H54 (cell line): Measurements from ENCODE around the gene VSTM2B.

ENCODE experiments used
- DNase-seq: peaks from one replicate; pipeline ENCODE4 v3.0.0; 2011; ENCODE audit warnings: low spot score, mixed read lengths; ENCODE audit not compliant: insufficient read length
- FAIRE-seq: peaks from 3 replicates; lab custom pipeline; 2011; peaks lifted over from hg19 to GRCh38; lab: Jason Lieb, UNC
- POLR2A ChIP-seq: IDR thresholded peaks from 2 replicates; pipeline ENCODE4 v1.6.1; 2011; ENCODE audit warnings: low read depth, mild to moderate bottlenecking, low read length

VSTM2B gene

DNA sequence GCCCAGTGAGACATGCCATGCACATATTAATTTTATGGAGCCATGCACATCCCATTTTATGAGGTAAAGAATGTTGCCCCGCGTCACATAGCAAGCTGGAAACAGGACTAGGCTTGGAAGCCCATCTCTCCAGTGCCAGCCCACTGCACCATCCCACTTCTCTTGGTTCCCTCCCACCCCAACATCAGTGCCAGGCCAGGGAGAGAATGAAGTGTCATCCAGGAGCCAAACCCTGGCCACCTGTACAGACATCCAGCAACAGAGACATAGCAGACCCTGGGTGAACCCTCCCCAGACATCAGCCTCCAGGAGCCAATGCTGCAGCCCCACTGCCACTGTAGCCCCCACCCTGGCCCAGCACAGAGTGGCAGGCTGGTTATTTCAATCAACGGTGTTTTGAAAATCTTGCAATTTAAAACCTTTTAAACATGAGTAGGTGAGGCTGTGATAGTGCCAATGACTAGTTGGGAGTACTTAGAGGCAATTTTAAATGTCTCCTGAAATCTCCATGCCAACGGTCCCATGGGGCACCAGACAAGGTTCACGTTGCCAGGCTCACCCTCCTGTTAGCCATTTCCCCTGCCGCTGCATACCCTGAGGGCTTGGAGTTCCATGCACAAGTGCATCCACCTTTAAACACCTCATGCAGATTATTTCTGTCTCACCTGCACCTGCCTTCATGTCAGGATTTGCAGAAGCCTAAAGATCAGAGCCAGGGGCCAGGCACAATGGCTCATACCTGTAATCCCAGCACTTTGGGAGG lies 34.7 kb downstream of the VSTM2B start:
- DNase-seq (no peak), FAIRE-seq (no peak)
- TF ChIP-seq POLR2A: no peak

DNA sequence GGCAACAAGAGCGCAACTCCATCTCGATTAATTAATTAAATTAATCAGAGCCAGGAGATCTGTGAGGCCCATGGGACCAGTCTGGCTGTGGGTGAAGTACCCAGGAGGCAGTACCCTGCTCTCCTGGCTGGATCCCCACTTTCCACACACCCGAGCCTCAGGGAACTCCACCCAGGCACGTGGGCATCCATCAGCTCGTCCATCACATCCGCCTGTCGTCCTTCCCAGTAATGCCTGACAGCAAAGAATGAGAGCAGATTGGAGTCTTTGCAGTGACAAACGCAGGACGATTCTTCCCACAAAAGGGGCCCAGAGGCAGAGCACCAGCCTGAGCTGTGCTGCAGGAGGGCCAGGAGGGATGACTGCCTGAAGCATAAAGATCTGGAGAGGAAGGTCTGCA lies 35.8 kb downstream of the VSTM2B start:
- TF ChIP-seq POLR2A: no peak
- FAIRE-seq: no peak
- no peak for DNase-seq

DNA sequence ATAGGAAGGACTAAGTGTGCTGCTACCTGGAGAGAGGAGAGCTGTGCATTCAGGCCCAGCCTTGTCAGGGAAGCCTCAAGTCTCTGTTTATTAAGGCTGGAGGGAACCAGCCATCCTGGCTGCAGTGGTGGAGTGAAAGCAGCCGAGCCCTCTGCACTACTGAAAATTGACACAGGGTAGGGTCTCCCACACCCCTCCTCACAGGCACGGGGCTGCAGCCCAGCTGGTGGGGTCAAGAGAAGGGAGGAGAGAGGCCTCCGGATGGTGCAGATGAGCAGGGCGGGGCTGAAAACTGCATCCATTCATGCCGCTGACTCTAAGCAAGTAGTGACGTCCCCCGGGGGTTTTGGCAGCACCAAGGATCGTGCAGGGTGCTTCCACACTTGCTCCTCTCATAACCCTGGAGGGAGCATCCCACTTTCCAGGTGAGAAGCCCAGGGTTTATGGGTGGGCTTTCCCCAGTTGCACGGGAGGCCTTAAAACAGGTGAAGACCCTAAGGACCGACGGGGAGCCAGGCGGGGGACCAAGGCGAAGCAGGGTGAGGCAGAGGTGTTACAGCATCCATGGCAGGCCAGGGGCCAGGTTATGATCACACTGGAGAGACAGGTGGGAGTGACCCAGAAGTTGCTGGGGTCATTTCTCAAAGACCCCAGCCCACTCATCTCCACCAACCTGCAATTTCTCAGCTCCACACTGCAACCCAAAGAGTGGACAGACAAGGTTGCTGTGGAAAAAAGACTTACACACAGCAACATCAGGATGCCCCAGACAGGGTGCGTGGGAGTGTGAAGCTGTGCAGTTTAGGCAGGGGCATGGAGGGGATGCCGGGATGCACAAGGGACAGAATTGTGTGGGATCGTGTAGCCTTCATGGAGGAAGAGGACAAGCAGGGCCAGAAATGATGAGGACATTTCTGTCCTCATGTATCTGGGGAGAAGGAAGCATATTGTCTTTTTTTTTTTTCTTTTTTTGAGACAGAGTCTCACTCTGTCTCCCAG lies 36.8 kb downstream of the VSTM2B start:
- DNase-seq (no peak), FAIRE-seq (no peak)
- no peak for TF ChIP-seq POLR2A

DNA sequence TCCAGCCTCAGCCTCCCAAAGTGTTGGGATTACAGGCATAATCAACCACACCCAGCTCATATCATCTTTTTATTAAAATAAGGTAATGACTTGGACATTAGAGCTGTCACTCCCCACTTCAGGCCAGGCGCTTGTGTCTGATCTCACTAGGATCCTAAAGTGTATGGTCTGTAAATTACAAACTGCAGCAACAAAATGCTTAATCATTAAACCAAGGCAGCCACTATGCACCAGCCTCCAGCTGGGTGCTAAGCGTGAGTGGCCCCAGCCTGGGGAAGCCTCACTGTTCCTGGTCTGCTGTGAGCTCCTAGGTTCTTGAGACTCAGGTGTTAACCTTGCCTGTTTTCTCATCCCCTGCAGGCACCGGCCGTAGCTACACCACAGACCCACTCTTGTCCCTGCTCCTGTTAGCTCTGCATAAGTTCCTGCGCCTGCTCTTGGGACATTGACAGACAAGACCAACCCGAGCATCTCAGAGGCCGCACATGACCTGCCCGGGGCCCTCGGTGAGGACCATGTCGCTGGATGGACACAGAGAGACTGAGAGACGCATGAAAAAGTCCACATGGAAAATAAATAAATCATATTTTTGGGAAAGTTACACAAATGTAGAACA lies 37.8 kb downstream of the VSTM2B start:
- no peak for TF ChIP-seq POLR2A
- FAIRE-seq: no peak
- DNase-seq: no peak

DNA sequence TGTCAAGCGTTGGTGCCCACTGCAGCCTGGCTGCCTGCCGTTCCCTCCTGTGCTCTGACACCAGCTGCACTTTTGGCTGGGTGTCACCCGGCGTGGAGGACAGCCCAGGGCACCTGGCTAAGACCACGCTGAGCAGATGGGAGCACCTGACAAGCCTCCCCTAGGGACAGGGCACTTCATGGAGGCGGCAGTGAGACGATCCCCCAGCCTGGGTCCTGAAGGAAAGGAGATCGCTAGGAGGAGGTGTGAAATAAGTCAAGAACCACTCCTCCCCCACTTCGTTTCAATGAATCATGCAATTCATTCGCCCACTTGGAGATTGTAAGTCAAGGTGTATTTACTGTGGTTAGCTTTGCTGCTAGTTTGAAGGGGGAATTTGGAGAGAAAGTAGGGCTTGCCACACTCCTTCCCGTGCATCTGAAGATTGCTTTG lies 38.8 kb downstream of the VSTM2B start:
- no peak for TF ChIP-seq POLR2A
- no peak for DNase-seq
- FAIRE-seq: no peak

DNA sequence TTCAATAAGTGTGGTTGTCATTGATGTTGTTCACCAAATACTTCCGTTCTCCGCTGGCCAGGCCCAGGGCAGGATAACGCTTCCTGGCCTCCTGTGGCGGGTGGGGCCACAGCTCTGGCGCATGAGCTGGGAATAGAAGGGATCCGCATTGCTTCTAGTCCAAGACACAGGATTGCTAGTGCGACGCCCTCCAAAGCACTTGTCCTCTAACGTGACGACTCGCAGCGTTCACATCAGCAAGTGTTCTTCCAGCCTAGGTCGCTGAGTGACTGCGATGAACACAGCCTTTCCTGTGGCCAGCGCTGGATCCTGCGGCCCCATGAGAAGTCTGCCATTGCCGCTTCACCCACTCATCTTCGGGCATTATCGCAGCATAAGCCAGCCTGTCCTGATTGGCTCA lies 39.4 kb downstream of the VSTM2B start:
- no peak for FAIRE-seq
- no peak for DNase-seq
- no peak for TF ChIP-seq POLR2A

DNA sequence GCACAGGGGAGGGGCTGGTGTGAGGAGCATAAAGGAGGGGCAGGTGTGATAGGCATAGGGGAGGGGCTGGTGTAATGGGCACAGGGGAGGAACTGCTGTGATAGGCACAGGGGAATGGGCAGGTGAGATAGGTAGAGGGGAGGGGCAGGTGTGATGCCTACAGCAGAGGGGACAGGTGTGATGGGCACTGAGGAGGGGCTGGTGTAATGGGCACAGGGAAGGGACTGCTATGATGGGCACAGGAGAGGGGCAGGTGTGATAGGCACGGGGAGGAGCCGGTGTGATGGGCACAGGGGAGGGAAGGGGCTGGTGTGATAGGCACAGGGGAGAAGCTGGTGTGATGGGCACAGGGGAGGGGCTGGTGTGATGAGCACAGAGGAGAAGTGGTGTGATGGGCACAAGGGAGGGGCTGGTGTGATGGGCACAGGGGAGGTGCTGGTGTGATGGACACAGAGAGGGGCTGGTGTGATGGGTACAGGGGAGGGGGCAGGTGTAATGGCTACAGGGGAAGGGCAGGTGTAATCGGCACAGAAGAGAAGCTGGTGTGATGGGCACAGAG lies 40.8 kb downstream of the VSTM2B start:
- FAIRE-seq: no peak
- no peak for DNase-seq
- TF ChIP-seq POLR2A: no peak

DNA sequence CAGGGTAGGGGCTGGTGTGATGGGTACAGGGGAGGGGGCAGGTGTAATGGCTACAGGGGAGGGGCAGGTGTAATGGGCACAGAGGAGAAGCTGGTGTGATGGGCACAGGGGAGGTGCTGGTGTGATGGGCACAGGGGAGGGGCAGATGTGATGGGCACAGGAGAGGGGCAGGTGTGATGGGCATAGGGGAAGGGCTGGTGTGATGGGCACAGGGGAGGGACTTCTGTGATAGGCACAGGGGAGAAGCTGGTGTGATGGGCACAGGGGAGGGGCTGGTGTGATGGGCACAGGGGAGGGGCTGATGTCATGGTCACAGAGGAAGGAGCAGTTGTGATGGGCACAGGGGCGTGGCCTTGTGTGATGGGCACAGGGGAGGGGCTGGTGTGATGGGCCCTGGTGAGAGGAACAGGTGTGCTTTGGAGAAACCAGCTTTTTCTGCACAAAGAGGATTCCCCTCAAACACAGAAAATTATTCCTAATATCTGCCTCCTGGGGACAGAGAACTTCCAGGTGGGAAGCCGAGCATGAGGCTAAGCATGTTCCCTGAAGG lies 41.6 kb downstream of the VSTM2B start:
- DNase-seq: no peak
- TF ChIP-seq POLR2A: no peak
- no peak for FAIRE-seq

DNA sequence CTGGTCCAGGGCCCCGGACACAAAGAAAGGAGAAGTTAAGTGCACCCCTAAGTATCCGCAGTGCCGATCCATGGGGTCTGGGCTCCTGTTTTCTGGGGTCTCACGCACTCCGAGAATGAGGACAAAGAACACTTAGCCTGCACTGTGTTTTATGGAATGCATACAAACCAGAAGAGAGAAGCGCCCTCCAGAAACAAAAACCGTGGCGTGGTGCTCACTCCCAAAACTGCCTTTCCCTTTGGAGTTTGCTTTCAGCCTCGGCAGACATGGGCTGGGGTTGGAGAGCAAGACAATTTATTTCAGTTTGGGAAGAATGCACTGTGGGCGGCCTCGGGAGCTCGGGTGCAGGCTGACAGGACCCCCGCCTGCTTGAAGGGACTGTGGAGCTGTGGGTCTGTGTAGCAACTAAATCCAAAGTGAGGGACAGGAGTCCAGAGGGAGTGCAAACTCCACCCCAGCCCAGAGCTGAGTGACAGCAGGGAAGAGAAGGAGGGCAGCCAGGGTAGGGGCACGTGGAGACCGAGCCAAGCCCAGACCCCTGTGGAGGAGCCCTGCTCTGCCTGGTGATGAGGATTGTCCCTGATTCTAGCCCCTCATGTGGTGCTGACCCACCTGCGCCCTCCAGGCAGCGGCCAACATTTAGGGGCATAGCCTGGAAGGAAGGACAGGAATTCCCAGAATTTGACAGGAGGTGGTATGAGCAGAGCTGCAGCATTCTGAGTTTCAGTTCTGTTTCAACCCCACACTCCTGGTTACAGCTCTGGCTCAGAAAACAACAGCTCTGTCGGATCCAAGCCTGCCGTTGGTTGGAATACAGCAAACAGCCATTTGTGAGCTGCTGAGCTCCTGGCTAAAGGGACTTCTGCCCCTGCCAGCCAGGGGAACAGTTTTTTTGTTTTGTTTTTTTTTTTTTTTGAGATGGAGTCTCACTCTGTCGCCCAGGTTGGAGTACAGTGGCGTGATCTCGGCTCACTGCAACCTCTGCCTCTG lies 42.5 kb downstream of the VSTM2B start:
- FAIRE-seq: no peak
- no peak for TF ChIP-seq POLR2A

DNA sequence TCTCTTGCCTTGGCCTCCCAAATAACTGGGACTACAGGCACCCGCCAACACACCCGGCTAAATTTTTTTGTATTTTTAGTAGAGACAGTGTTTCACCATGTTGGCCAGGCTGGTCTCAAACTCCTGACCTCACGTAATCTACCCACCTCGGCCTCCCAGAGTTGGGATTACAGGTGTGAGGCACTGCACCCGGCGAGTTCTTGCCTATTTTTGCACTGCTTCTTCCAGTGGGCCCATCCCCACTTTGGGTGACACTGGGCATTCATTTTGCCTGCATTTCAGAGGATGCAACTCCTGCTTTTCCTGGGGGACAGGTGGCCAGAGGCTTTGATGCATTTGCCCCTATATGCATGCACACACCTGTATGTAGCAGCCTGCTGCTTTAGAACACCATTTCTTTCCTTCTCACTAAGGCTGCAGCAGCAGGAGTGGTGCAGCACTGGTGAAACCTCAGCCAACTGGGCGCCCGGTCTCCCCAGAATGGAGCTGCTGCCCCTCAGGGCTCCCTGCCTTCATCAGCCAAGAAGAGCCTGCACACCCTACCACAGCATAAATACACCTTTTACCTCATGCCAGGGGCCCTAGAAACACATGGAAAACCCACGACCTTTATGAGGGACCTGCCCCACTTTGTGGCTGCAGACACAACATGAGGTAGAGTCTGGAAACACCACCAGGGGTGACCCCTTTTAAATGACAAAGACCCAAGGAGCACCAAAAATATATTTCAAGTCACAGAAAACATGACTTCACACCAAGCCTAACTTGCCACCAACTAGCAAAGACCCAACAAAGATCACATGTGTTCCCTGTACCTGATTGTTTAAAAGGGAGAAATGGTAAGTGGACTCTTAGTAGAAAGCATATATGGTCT lies 43.5 kb downstream of the VSTM2B start:
- FAIRE-seq (no peak), DNase-seq (no peak)
- no peak for TF ChIP-seq POLR2A

More for the DNA sequence above, 42.5 kb downstream of the VSTM2B start:
- DNase-seq: no peak

DNA sequence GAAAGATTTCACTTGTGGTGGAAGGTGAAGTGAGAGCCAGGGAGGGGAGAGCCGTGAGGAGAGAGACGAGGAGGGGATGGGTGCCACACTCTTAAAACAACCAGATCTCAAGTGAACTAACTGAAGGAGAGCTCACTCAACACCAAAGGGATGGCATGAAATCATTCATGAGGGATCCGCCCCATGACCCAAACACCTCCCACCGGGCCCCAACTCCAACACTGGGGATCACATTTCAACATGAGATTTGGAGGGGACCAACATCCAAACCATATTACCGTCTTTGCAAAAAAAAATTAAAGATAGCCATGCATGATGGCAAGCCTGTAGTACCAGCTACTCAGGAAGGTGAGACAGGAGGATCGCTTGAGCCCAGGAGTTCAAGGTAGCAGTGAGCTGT lies 45.4 kb downstream of the VSTM2B start:
- no peak for DNase-seq
- no peak for TF ChIP-seq POLR2A
- no peak for FAIRE-seq
